Gastroesophageal sphincter (tissue), 4 donors: ENCODE results near the gene GBP5. TPM values are rescaled to one million over a fixed set of nuclear protein-coding genes. Genes with fewer than 3 reads are reported as not detected.
"Not testable (repeated sequence)": the region's sequence is repeated elsewhere in the genome, so short reads cannot be mapped to it uniquely, and the experiment has no call there.

Experiments
- ATAC-seq: fragments of 150-250 bp; one replicate; pipeline ENCODE4 v1.9.1; 2016; ENCODE audit warnings: mild to moderate bottlenecking, moderate library complexity
- H3K27ac ChIP-seq, 4 donors: fragments of 200-600 bp; sonication (generic) in 3 of 4; 1 replicate in 3 of 4; 2 replicates in 1 of 4; pipeline ENCODE4 v1.5.1; 2016 to 2019
- H3K27me3 ChIP-seq: fragments of 200-600 bp; sonication (generic); one replicate; pipeline ENCODE4 v1.5.1; 2019
- H3K36me3 ChIP-seq, 2 donors: fragments of 200-600 bp; sonication (generic); one replicate each; pipeline ENCODE4 v1.5.1; 2019; ENCODE audit warnings: control low read depth in 1 of 2
- H3K4me1 ChIP-seq, 3 donors: fragments of 200-600 bp; sonication (generic); 1 replicate in 2 of 3; 2 replicates in 1 of 3; pipeline ENCODE4 v1.5.1; 2016 to 2019; ENCODE audit warnings: control low read depth in 2 of 3
- H3K4me3 ChIP-seq, 2 donors: fragments of 200-600 bp; sonication (generic); one replicate each; pipeline ENCODE4 v1.5.1; 2019; ENCODE audit warnings: mild to moderate bottlenecking in 1 of 2, moderate library complexity in 1 of 2
- H3K9me3 ChIP-seq, 3 donors: fragments of 200-600 bp; sonication (generic); one replicate each; pipeline ENCODE4 v1.5.1; 2017 to 2019; ENCODE audit warnings: control low read depth in 2 of 3
- EP300 ChIP-seq: sonication (generic); formaldehyde crosslinking; IDR thresholded peaks from one replicate; pipeline ENCODE4 v1.6.1; 2017; ENCODE audit warnings: antibody characterized with exemption, mild to moderate bottlenecking
- POLR2A ChIP-seq, 2 donors: fragments of 450-650 bp; IDR thresholded peaks; one replicate each; pipeline ENCODE4 v1.6.1; 2017; ENCODE audit warnings: antibody characterized with exemption in 2 of 2, mild to moderate bottlenecking in 2 of 2, moderate library complexity in 1 of 2
- POLR2AphosphoS5 ChIP-seq: sonication (generic); formaldehyde crosslinking; IDR thresholded peaks from one replicate; pipeline ENCODE4 v1.6.1; 2017; ENCODE audit warnings: antibody characterized with exemption
- WGBS, 2 donors: methylation state at CpG; one replicate each; pipeline ENCODE4 v1.1.5; 2018; ENCODE audit warnings: low coverage in 1 of 2; 5-methylcytosine and 5-hydroxymethylcytosine counted together
- total RNA-seq, 4 donors: library from RNA; depleted of rRNA; stranded (reverse); fragments of >200 nt; gene quantifications; one replicate each; pipeline ENCODE4 v1.1.0, GENCODE V29; 2016
- TF ChIP-seq, protein P1 (sequence below), 4 experiments: fragments of 200-600 bp in 2 of 4; fragments of 450-650 bp in 2 of 4; sonication (generic) in 1 of 4; IDR thresholded peaks; one replicate each; pipeline ENCODE4 v1.5.1; 2017 to 2019; ENCODE audit warnings: antibody characterized with exemption in 4 of 4, mild to moderate bottlenecking in 2 of 4, moderate library complexity in 2 of 4

Gene GBP5
- total RNA-seq, 4 donors from 2014 or later = 0.27 to 3.0 (median 1.8) TPM

DNA sequence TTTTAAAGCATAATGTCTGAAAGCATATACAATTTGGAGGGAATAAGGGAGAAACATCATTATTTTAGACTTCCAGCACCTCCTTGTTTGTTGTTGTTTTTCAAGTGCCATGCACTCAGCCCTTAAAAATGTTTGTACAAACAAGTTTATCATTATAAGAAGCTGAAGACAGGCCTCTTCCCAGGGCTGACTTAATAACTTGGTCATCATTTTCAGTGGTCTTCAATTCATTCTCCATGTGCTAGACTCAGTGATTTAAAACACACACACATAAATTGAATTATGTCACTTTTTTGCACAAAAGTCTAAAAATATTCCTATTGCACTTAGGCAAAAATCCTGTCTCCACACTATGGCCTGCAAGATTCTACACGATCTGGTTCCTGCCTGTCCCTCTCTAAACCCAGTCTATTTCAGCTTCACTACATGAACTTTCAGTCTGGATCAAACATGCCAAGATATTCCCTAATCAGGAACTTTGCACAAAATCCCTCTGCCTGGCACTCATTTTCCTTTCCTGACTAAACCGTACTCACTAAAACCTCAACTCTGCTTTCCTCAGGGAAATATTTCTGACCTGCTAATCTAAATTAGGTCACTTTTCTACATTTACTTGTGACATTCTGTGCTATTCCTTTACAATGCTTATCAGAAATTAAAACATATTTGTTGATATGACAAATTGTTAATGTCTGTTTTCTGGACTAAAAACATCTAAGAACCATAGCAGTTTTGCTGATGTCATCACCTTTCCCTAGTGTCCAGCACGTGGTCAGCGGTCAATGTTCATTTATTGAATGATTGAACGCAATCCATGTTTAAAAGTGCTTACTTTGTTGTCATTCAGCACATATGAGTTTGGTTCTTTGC, 14.8 kb upstream of the GBP5 start:
- TF ChIP-seq, protein P1, sequence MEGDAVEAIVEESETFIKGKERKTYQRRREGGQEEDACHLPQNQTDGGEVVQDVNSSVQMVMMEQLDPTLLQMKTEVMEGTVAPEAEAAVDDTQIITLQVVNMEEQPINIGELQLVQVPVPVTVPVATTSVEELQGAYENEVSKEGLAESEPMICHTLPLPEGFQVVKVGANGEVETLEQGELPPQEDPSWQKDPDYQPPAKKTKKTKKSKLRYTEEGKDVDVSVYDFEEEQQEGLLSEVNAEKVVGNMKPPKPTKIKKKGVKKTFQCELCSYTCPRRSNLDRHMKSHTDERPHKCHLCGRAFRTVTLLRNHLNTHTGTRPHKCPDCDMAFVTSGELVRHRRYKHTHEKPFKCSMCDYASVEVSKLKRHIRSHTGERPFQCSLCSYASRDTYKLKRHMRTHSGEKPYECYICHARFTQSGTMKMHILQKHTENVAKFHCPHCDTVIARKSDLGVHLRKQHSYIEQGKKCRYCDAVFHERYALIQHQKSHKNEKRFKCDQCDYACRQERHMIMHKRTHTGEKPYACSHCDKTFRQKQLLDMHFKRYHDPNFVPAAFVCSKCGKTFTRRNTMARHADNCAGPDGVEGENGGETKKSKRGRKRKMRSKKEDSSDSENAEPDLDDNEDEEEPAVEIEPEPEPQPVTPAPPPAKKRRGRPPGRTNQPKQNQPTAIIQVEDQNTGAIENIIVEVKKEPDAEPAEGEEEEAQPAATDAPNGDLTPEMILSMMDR (IDR thresholded peaks at IDR 0.05) = no peak
- TF ChIP-seq POLR2A (IDR thresholded peaks at IDR 0.05) = no peak
- Histone ChIP-seq H3K4me1 (peaks cover 0 to 15% (median 7%) of the 10 kb centered on the region in 3 donors), H3K4me3 (peak overlapping the region in 1 of 2 donors; percentile 18), H3K27ac (peak overlapping the region in 1 of 4 donors; percentile 10), H3K36me3 (no peaks in the 10 kb centered on the region), H3K27me3 (no peaks in the 10 kb centered on the region), H3K9me3 (no peaks in the 10 kb centered on the region)
- WGBS, 2 donors = 46 to 50% methylated on average over 4 to 5 of the region's 5 CpGs
- ATAC-seq = no peak

DNA sequence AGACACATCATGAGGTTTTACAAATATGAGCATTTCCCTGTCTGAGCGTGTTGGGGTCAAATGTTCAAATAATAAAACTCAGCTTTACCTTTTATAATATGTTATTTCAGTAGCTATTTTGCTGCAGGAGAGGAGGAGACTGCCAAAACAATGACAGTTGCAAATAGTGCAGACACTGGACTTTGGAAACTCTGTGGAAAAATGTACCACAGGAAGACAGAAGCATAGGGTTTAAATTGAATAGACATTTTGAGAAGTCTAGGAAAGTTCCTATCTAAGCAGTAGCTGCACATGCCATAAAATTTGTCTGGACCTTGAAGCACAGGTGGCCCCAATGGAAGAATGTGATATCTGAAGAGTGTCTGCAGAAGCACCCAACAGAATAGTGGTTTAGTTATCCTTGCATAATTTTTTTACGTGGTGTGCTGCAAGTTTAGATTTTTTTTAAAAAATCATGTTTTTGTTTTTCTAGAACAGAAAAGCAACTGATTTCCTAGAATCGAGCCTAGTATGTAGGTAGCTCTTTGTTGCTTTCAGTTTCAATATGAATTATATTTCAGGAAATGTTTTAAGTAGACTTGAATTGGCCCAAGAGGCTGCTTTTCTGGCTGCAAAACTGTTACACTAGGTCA, 14.0 kb upstream of the GBP5 start:
- TF ChIP-seq, protein P1 (IDR thresholded peaks at IDR 0.05) = no peak
- no peak for TF ChIP-seq POLR2AphosphoS5
- TF ChIP-seq EP300 = no peak
- TF ChIP-seq POLR2A (IDR thresholded peaks at IDR 0.05) = no peak
- Histone ChIP-seq H3K4me1 (peaks cover 0 to 15% (median 7%) of the 10 kb centered on the region in 3 donors), H3K4me3 (peak overlapping the region in 1 of 2 donors; percentile 18), H3K36me3 (no peaks in the 10 kb centered on the region), H3K27ac (peak overlapping the region in 1 of 4 donors; percentile 10), H3K27me3 (no peaks in the 10 kb centered on the region), H3K9me3 (no peaks in the 10 kb centered on the region)
- 30 to 49% methylated on average over 3 of the region's 3 CpGs for WGBS, 2 donors
- no peak for ATAC-seq

GRCh38 chr1:89285745-89286380, 13.2 kb upstream of the GBP5 start:
- 91 to 95% methylated on average over 6 of the region's 6 CpGs for WGBS, 2 donors
- no peak for ATAC-seq
- Histone ChIP-seq H3K4me3 (no peak overlapping the region), H3K9me3 (no peaks in the 10 kb centered on the region), H3K36me3 (no peaks in the 10 kb centered on the region), H3K4me1 (peaks cover 0 to 15% (median 7%) of the 10 kb centered on the region in 3 donors), H3K27me3 (no peaks in the 10 kb centered on the region), H3K27ac (no peak overlapping the region)
- no peak for TF ChIP-seq POLR2AphosphoS5
- TF ChIP-seq, protein P1 (IDR thresholded peaks at IDR 0.05) = no peak
- no peak for TF ChIP-seq POLR2A (IDR thresholded peaks at IDR 0.05)

GRCh38 chr1:89284078-89284763, 11.6 kb upstream of the GBP5 start:
- not testable (repeated sequence) for H3K4me3 ChIP-seq, H3K9me3 ChIP-seq, H3K36me3 ChIP-seq, H3K27ac ChIP-seq, ATAC-seq, H3K27me3 ChIP-seq
- 100% methylated on average over 1 to 2 of the region's 5 CpGs for WGBS, 2 donors
- H3K4me1 ChIP-seq = peaks cover 0 to 15% (median 7%) of the 10 kb centered on the region in 3 donors

DNA sequence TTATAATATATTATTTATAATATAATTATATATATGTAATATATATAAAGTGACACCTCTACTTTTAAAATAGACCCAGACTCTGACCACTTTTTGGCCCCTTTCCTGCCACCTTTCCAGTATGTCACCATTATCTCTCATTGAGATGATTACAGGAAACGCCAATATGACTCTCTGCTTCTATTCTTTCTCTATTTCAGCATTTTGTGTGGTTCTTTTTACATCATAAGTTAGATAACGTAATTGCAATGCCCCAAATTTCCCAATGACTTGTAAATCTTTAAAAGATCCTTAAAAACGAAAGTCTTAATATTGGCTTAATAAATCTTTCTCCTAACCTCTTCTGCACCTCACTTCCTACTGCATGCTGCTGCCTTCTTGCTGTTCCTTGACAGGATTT, 8.1 kb upstream of the GBP5 start:
- ATAC-seq = no peak
- Histone ChIP-seq H3K36me3 (no peaks in the 10 kb centered on the region), H3K4me1 (no peaks in the 10 kb centered on the region), H3K27ac (no peak overlapping the region), H3K9me3 (no peaks in the 10 kb centered on the region), H3K4me3 (no peak overlapping the region), H3K27me3 (no peaks in the 10 kb centered on the region)
- TF ChIP-seq, protein P1 (IDR thresholded peaks at IDR 0.05) = no peak
- no peak for TF ChIP-seq POLR2AphosphoS5
- TF ChIP-seq POLR2A (IDR thresholded peaks at IDR 0.05) = no peak
- no peak for TF ChIP-seq EP300
- 63 to 83% methylated on average over 3 of the region's 3 CpGs for WGBS, 2 donors
